ENCODE data around the gene AGBL4.

Gene AGBL4

GRCh38 chr1:48627486-48627885 lies 1396.3 kb downstream of the AGBL4 start:
- DNase-seq, result peak; percentile 76

GRCh38 chr1:48619539-48619938 lies 1404.2 kb downstream of the AGBL4 start:
- no peak for DNase-seq

GRCh38 chr1:48617252-48617651 lies 1406.5 kb downstream of the AGBL4 start:
- DNase-seq, result no peak

- no peak for DNase-seq
Measured at GRCh38 chr1:48616710-48617109, 1407.0 kb downstream of the AGBL4 start.

GRCh38 chr1:48611841-48612240 lies 1411.9 kb downstream of the AGBL4 start:
- DNase-seq, result no peak

- peak; percentile 72 for DNase-seq
Measured at GRCh38 chr1:48610628-48611542, 1412.9 kb downstream of the AGBL4 start.

GRCh38 chr1:48608882-48609281 lies 1414.9 kb downstream of the AGBL4 start:
- DNase-seq, result no peak

- no peak for DNase-seq
Measured at GRCh38 chr1:48603222-48603621, 1420.5 kb downstream of the AGBL4 start.

GRCh38 chr1:48602349-48602748 lies 1421.4 kb downstream of the AGBL4 start:
- DNase-seq, result no peak

- DNase-seq, result no peak
Measured at GRCh38 chr1:48600182-48600581, 1423.6 kb downstream of the AGBL4 start.

- DNase-seq, result no peak
Measured at GRCh38 chr1:48597663-48598062, 1426.1 kb downstream of the AGBL4 start.

- DNase-seq, result no peak
Measured at GRCh38 chr1:48596046-48596445, 1427.7 kb downstream of the AGBL4 start.

GRCh38 chr1:48595613-48596012 lies 1428.1 kb downstream of the AGBL4 start:
- DNase-seq, result no peak

- no peak for DNase-seq
Measured at GRCh38 chr1:48592330-48592729, 1431.4 kb downstream of the AGBL4 start.

GRCh38 chr1:48591181-48591580 lies 1432.6 kb downstream of the AGBL4 start:
- no peak for DNase-seq

- DNase-seq, result no peak
Measured at GRCh38 chr1:48588061-48588460, 1435.7 kb downstream of the AGBL4 start.

- no peak for DNase-seq
Measured at GRCh38 chr1:48582408-48582807, 1441.3 kb downstream of the AGBL4 start.

GRCh38 chr1:48581270-48581669 lies 1442.5 kb downstream of the AGBL4 start:
- DNase-seq, result no peak

- DNase-seq, result no peak
Measured at GRCh38 chr1:48576565-48576964, 1447.2 kb downstream of the AGBL4 start.

- DNase-seq, result peak; percentile 84
Measured at GRCh38 chr1:48572646-48573258, 1451.0 kb downstream of the AGBL4 start.

GRCh38 chr1:48572134-48572533 lies 1451.6 kb downstream of the AGBL4 start:
- DNase-seq, result no peak

- DNase-seq, result no peak
Measured at GRCh38 chr1:48571303-48571987, 1452.3 kb downstream of the AGBL4 start.

- no peak for DNase-seq
Measured at GRCh38 chr1:48570568-48570967, 1453.2 kb downstream of the AGBL4 start.

GRCh38 chr1:48568501-48568900 lies 1455.3 kb downstream of the AGBL4 start:
- DNase-seq, result no peak
